Measurements from ENCODE around the gene MORN1. TPM values are rescaled to one million over a fixed set of nuclear protein-coding genes. Genes with fewer than 3 reads are reported as not detected.

The MORN1 gene
- polyA plus RNA-seq, 1 experiment: 3.7 TPM

GRCh38 chr1:2380816-2381591 lies 10.3 kb downstream of the MORN1 start:
- POLR2A ChIA-PET: interaction anchor here (1.0 kb wide), 1 partner anchor 147 kb away, joined by 3 read pairs; no protein-coding TSS in a partner anchor
- Histone ChIP-seq H3K36me3 (ENCODE audit: control insufficient read depth, insufficient read depth, low read length) (no peaks in the 10 kb centered on the region; the same call in 1 of the 2 replicates), H3K27me3 (ENCODE audit: control insufficient read depth, insufficient read depth, low read length) (no peaks in the 10 kb centered on the region), H3K4me3 (ENCODE audit: low read depth, low read length) (no peak overlapping the region)
- no peak for TF ChIP-seq CTCF (IDR thresholded peaks at IDR 0.05; ENCODE audit: insufficient read depth, low read depth, low read length)
- DNase-seq (ENCODE audit: low read depth): no peak
- CTCF ChIA-PET: interaction anchor here (0.6 to 11.7 kb wide), 31 partner anchors 9 to 1162 kb away, joined by 3 to 328 read pairs (median 5); partner anchors contain the start of genes FAAP20, MORN1 and RER1

DNA sequence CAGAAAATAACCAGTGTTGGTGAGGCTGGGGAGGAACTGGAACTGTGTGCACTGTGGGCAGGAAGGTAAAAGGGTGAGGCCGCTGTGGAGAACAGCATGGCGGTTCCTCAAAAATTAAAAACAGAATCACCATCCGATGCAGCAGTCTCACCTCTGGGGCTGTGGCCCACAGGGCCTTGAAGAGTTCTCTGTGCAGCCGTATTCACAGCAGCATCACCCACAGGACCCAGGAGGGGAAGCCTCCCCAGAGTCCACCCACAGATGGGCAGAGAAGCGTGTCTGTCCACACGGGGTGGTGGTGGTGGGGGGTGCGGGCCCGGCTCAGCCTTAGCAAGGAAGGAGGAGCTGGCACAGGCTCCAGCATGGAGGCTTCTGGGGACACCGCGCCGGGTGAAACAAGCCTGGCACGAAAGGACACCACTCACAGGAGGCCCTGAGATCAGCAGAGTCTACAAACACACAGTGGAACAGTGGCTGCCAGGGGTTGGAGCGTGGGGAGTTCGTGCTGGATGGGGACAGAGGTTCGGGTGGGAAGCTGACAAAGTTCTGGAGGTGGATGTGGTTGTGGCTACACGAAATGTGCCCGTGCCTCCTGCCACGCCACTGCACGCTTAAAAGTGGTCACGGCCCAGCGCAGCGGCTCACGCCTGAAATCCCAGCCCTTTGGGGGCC lies 11.5 kb downstream of the MORN1 start:
- POLR2A ChIA-PET: no interaction called here

DNA sequence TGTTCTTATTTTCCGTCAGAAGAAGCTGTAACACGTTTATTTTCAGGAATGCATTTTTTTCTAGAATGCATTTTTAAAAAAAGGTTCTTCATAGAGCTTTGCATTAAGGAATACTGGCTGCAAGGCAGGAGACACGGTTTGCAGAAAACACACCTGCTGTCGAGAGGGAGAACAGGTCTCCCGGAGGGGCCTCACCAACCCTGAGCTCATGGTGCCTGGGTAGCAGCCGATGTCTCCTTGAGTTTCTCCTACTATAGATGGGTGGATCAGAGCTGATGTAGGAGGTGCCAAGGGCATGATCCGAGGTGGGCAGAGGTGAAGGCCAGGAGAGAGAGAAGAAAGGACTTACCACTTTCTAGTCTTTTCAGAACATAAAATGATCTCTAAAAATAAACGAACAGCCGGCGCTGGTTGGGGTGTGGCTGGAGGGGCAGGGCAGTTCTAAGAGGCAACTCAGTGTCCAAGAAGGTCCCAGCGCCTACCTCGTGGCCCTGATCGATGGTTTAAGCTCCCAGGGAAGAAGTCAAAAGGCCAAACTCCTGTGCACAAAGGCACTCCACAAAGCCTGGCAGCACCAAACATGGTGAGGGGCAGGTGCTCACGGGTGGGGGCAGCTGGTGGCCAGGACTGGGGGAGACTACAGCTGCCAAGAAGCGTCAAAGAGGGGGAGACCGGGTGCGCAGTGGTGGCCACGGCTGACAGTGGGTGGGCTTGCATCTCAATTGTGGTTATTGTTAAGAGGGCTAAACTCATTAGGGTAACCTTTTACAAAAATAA lies 12.2 kb downstream of the MORN1 start:
- TF ChIP-seq CTCF (IDR thresholded peaks at IDR 0.05; ENCODE audit: insufficient read depth, low read depth, low read length): no peak
- H3K4me3 ChIP-seq (ENCODE audit: low read depth, low read length): no peak overlapping the region
- H3K27me3 ChIP-seq (ENCODE audit: control insufficient read depth, insufficient read depth, low read length): no peaks in the 10 kb centered on the region
- DNase-seq (ENCODE audit: low read depth): no peak
- H3K36me3 ChIP-seq (ENCODE audit: control insufficient read depth, insufficient read depth, low read length): no peaks in the 10 kb centered on the region; the same call in 1 of the 2 replicates
- CTCF ChIA-PET: interaction anchor here (11.7 kb wide), 1 partner anchor 185 kb away, joined by 328 read pairs; the partner anchor contains the start of gene FAAP20
- POLR2A ChIA-PET: no interaction called here

More for the DNA sequence above, 11.5 kb downstream of the MORN1 start:
- no peaks in the 10 kb centered on the region; the same call in 1 of the 2 replicates for H3K36me3 ChIP-seq (ENCODE audit: control insufficient read depth, insufficient read depth, low read length)
- no peak for DNase-seq (ENCODE audit: low read depth)
- no peaks in the 10 kb centered on the region for H3K27me3 ChIP-seq (ENCODE audit: control insufficient read depth, insufficient read depth, low read length)
- no peak for TF ChIP-seq CTCF (IDR thresholded peaks at IDR 0.05; ENCODE audit: insufficient read depth, low read depth, low read length)
- CTCF ChIA-PET: interaction anchor here (1.5 to 11.7 kb wide), 4 partner anchors 11 to 203 kb away, joined by 3 to 328 read pairs (median 36); partner anchors contain the start of genes FAAP20, MORN1 and RER1
- H3K4me3 ChIP-seq (ENCODE audit: low read depth, low read length): no peak overlapping the region

DNA sequence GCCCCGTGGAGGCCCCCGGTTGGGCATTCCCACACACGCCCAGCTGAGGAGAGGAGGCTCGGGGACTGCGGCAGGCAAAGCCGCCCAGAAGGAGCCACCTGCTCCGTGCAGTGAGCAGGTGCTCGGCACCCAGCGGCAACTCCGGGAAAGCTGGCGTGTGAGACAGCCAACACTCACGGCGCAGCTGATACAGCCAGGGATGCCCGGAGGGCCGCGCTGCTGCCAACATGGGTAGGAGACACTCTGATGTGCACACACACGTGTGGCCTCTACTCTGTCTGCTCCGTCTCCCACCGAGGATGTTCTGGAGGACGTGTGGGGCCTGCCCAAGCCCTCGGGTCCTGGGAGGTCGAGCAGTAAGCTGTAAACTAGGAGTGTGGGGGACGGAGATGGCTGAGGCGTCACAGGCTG lies 12.9 kb downstream of the MORN1 start:
- Histone ChIP-seq H3K27me3 (ENCODE audit: control insufficient read depth, insufficient read depth, low read length) (no peaks in the 10 kb centered on the region), H3K4me3 (ENCODE audit: low read depth, low read length) (no peak overlapping the region), H3K36me3 (ENCODE audit: control insufficient read depth, insufficient read depth, low read length) (no peaks in the 10 kb centered on the region; the same call in 1 of the 2 replicates)
- DNase-seq (ENCODE audit: low read depth): no peak
- TF ChIP-seq CTCF (IDR thresholded peaks at IDR 0.05; ENCODE audit: insufficient read depth, low read depth, low read length): no peak
- ChIA-PET POLR2A (no interaction called here), CTCF (interaction anchor here (1.2 to 11.7 kb wide), 2 partner anchors 184 to 204 kb away, joined by 3 to 328 read pairs; partner anchors contain the start of gene FAAP20)
